HTERT RPE-1 (cell line): Measurements from ENCODE around the gene ZNF418.
"Not testable (repeated sequence)": the region's sequence is repeated elsewhere in the genome, so short reads cannot be mapped to it uniquely, and the experiment has no call there.

Source experiments
- in situ Hi-C: fragments of 300-500 bp; cut with MboI; formaldehyde crosslinking; loops from 4 replicates; pipeline ENCODE4 v1.14.3; 2020; ENCODE audit warnings: low sequenced_read_pairs

ZNF418 gene

DNA sequence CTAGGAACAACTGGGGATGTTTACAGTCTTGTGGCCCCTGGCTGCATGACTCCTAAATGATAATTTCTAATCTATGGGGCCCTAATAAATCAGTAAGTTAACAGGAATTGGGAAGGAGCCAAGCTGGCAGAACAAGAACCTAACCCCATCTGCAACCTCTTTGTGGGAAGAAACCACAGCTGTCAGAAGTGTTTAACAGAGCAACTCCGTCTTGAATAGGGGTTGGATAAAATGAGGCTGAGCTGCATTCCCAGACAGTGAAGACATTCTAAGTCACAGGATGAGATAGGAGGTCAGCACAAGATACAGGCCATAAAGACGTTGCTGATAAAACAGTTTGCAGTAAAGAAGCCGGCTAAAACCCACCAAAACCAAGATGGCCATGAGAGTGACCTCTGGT, 44.5 kb downstream of the ZNF418 start:
- in situ Hi-C loops = not testable (repeated sequence)

DNA sequence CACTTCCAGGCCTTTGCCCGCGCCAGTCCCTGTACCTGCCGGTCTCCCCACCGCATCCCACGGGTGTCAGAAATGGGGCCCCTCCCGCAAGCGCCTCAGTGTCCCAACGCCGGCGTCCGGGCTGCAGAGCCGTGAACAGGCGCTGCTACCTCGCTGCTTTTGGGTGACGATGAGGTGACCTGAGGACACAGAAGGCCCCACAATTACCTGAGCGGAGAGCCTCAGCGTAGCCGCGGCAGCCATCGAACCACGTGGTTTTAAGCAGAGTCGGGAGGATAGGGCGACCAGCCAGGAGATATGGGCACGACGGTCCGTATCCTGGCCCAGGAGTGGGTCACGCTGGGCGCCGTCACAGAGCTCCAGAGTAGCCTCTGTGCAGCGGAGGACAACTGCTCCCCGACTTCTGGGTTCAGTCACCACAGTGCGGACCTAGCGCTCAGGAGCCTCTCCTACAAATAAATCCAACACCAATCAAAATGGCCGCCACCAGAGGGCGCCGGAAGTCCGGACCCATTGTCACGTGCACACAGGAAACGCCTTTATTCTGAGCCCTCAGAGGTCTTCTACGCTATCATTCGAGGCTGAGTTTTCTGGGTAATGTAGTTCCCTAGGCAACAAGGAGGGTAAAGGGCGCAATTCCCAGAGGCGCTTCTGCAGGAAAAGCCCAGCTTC, 46.5 kb downstream of the ZNF418 start, which contains the start of gene ZNF814:
TSS of gene ZNF814 (minus strand) at position 478 of the 672 bp plus-strand sequence. CDS start at position 243, 235 bp downstream.
- in situ Hi-C loops = no loop called here

DNA sequence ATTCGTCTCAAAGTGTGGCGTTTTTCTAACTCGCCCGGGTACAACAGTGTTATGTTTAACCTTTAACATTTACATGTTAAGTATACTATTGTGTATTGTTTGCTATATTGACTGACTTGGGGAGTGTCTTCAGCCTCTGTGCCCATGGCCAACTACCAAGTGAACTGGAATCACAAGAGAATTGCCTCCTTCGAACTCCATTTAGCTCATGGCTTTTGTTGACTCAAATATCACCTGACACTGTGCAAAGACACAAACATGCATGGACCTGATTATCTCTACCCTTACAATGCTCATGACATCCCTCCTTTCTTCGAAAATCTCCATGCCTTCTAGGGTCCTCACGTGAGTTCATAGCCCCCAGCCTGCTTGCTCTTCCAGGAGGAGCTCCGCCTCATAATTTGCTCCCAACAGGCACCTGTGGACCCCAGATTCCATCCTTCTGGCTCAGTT, 47.1 kb downstream of the ZNF418 start:
- in situ Hi-C loops = no loop called here

DNA sequence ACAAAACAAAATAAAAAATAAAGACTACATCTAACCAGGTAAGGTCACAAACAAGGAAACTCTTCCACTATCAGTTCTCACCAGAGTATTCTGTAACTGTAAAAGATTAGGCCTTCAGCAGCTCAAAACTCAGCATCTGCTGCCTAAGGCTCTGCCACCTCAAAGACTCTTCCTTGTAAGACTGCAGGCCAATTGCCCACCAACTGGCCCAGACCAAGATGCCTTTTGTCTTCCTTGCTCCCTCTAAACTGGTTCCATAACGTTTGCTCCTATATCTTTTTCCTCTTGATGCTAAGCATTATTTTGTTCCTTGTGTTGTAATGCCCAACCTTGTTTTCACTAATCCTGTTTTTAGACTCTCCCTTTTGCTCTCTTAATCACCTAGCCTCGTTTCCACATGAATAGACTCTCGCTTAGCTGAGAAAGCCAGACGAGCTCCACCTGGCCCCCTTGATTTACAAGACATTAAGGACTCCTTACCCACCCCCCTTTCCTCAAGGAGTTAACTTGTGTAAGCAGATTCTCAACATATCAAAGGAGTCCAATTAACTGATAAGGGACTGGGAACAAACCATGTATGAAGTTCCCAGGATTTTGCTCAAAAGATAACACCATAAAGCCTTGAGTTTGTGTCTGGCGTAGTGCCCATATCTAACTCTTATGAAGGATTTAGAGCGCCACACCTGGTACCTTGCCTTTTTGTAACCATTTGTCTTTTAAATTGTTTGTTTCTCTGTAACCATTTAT, 47.8 kb downstream of the ZNF418 start:
- in situ Hi-C loops = no loop called here

DNA sequence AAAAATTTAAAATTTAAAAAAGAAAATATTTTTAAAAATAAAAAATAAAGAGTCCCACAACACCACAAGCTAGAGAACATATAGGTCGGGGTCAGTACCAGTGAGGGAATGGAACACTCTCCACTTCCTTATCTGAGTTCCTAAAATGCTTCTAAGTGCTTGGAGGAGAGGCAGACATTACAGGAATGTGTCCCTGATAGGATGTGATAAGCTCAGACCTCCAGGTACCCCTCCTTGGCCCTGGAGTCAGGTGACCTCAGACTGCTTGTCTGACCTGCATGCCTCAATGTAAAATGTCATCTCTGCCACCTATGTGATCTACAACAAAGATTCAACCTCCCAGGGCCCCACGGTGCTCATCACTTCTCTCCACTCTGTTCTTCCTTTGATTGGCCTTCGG, 49.2 kb downstream of the ZNF418 start:
- in situ Hi-C loops = no loop called here

DNA sequence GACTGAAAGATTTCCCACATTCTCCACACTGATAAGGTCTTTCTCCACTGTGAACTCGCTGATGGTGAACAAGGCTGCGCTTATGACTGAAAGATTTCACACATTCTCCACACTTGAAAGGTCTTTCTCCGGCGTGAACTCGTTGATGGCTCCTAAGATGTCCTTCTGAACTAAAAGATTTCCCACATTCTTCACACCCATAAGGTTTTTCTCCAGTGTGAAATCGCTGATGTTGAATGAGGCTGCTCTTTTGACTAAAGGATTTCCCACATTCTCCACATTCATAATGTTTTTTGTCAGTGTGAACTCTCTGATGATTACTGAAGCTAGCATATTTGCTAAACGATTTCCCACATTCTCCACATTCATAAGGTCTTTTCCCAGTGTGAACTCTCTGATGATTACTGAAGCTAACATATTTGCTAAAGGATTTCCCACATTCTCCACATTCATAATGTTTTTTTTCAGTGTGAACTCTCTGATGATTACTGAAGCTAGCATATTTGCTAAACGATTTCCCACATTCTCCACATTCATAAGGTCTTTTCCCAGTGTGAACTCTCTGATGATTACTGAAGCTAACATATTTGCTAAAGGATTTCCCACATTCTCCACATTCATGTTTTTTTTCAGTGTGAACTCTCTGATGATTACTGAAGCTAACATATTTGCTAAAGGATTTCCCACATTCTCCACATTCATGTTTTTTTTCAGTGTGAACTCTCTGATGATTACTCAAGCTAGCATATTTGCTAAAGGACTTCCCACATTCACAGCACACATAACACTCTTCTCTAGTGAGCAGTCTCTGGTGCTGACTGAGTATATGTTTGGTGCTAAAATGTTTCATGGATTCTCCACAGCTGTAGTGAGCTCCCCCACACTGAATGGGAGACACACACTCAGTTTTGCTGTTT, 61.1 kb downstream of the ZNF418 start:
- in situ Hi-C loops = not testable (repeated sequence)

DNA sequence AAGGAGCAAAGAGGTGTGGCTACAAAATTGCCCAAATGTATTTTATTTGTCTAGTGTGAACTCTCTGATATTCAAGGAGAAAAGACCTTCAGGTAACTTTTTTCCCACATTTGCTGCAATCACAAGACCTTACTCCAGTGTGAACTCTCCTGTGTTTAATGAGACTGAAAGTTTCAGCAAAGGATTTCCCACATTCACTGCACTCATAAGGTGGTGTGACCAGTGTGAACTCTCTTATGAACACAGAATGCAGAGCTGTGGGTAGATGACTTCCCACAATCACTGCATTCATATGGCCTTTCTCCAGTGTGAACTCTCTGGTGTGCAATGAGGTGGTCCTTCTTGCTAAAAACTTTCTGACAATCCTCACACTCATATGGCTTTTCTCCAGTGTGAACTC, 62.8 kb downstream of the ZNF418 start:
- in situ Hi-C loops = no loop called here
